Kidney (tissue), 14 donors: Measurements from ENCODE around the gene RALGAPB. TPM values are rescaled to one million over a fixed set of nuclear protein-coding genes. Genes with fewer than 3 reads are reported as not detected.
"Not testable (repeated sequence)": the region's sequence is repeated elsewhere in the genome, so short reads cannot be mapped to it uniquely, and the experiment has no call there.

Experiments used
- DNase-seq, 5 donors: peaks; one replicate each; pipeline ENCODE4 v3.0.0-alpha.2; 2013 to 2020
- FAIRE-seq: peaks from 2 replicates; lab custom pipeline; 2012; peaks lifted over from hg19 to GRCh38; lab: Jason Lieb, UNC
- H3K27ac ChIP-seq, 2 donors: one replicate each; pipeline ENCODE4 v1.7.0; 2013; ENCODE audit warnings: low read depth in 2 of 2, low read length in 2 of 2, inconsistent platforms in 1 of 2
- H3K27me3 ChIP-seq: one replicate; pipeline ENCODE4 v1.7.1; 2013; ENCODE audit warnings: low read length, inconsistent platforms; ENCODE audit not compliant: control insufficient read depth, insufficient read depth
- H3K36me3 ChIP-seq, 3 donors: one replicate each; pipeline versions ENCODE4 v1.7.0 to v1.7.1; 2013; ENCODE audit warnings: low read length in 3 of 3, control low read depth in 1 of 3, inconsistent platforms in 1 of 3; ENCODE audit not compliant: insufficient read depth in 3 of 3, control insufficient read depth in 2 of 3
- H3K4me1 ChIP-seq, 3 donors: one replicate each; pipeline versions ENCODE4 v1.7.0 to v1.7.1; 2013; ENCODE audit warnings: low read length in 3 of 3, inconsistent platforms in 1 of 3, low read depth in 1 of 3; ENCODE audit not compliant: control insufficient read depth in 2 of 3, insufficient read depth in 2 of 3
- H3K4me3 ChIP-seq, 3 donors: one replicate each; pipeline versions ENCODE4 v1.7.0 to v1.8.1; 2013; ENCODE audit warnings: low read length in 3 of 3, control low read depth in 1 of 3, inconsistent platforms in 1 of 3
- H3K9ac ChIP-seq, 3 donors: one replicate each; pipeline versions ENCODE4 v1.7.0 to v1.7.1; 2013; ENCODE audit warnings: low read length in 3 of 3, control low read depth in 1 of 3, inconsistent platforms in 1 of 3
- H3K9me3 ChIP-seq, 3 donors: one replicate each; pipeline versions ENCODE4 v1.7.0 to v1.7.1; 2013; ENCODE audit warnings: low read length in 3 of 3, control low read depth in 1 of 3, inconsistent platforms in 1 of 3; ENCODE audit not compliant: control insufficient read depth in 2 of 3, insufficient read depth in 1 of 3
- CTCF ChIP-seq: IDR thresholded peaks from 3 replicates; pipeline ENCODE4 v1.5.1; 2012; ENCODE audit warnings: mild to moderate bottlenecking, moderate library complexity, borderline replicate concordance; ENCODE audit not compliant: insufficient read depth; ENCODE audit errors: extremely low read depth
- intact Hi-C: fragments of 100-400 bp; cut with DNase I; formaldehyde crosslinking; loops from one replicate; pipeline ENCODE4 v1.11.1; 2022
- polyA plus RNA-seq: library from polyadenylated mRNA; stranded (reverse); fragments of 350-450 nt; fragmentation: Illumina TruSeq; extraction: RNeasy Lipid Tissue Mini Kit (QIAGEN cat#74804); gene quantifications from one replicate; pipeline ENCODE4 v1.2.3, GENCODE V29; 2014; ENCODE audit warnings: low read depth, low replicate concordance; ENCODE audit not compliant: insufficient read depth
- total RNA-seq: library from RNA; stranded (reverse); fragmentation: NEBNext Ultra II Directional; extraction: Animal tissue kit (Norgen Biotek cat#: 25700); gene quantifications from one replicate; pipeline ENCODE4 v1.2.1, GENCODE V29; 2021
- donor health status: control.
- donor health status: control.
- donor health status: control.
- donor health status: control.
- donor health status: control.
- donor health status: DM: yes; HTN: yes; CAD: no.
- donor health status: Normal renal cell carcinoma (clear cell type).

RALGAPB gene
- total and polyA plus RNA-seq, 2 donors from 2014 or later, result 9.4 to 43.3 TPM

GRCh38 chr20:38429301-38429700 is 43.3 kb upstream of the RALGAPB start:
- Histone ChIP-seq H3K4me3 (no peak overlapping the region), H3K36me3 (peaks cover 12 to 79% (median 57%) of the 10 kb centered on the region in 3 donors), H3K27ac (no peak overlapping the region), H3K4me1 (peaks cover 0 to 3% (median 0%) of the 10 kb centered on the region in 3 donors), H3K9me3 (peaks cover 0 to 3% (median 0%) of the 10 kb centered on the region in 3 donors), H3K9ac (no peak overlapping the region), H3K27me3 (no peaks in the 10 kb centered on the region)
- DNase-seq, result no peak
- no peak for FAIRE-seq
- no peak for TF ChIP-seq CTCF
- intact Hi-C loops, result no loop called here

GRCh38 chr20:38430679-38431325 is 41.8 kb upstream of the RALGAPB start:
- Histone ChIP-seq H3K4me1 (peaks cover 0 to 3% (median 0%) of the 10 kb centered on the region in 3 donors), H3K27ac (no peak overlapping the region), H3K9me3 (peaks cover 0 to 3% (median 0%) of the 10 kb centered on the region in 3 donors), H3K36me3 (peaks cover 12 to 64% (median 44%) of the 10 kb centered on the region in 3 donors), H3K9ac (no peak overlapping the region), H3K27me3 (no peaks in the 10 kb centered on the region), H3K4me3 (no peak overlapping the region)
- TF ChIP-seq CTCF, result no peak
- intact Hi-C loops, result no loop called here
- DNase-seq (no peak), FAIRE-seq (no peak)

- TF ChIP-seq CTCF, result no peak
- H3K27ac ChIP-seq, result no peak overlapping the region
- no peak overlapping the region for H3K9ac ChIP-seq
- FAIRE-seq, result no peak
- DNase-seq, result no peak
- peaks cover 0 to 3% (median 0%) of the 10 kb centered on the region in 3 donors for H3K9me3 ChIP-seq
- H3K36me3 ChIP-seq, result peaks cover 9 to 50% (median 33%) of the 10 kb centered on the region in 3 donors
- no peak overlapping the region for H3K4me3 ChIP-seq
- intact Hi-C loops, result no loop called here
- no peaks in the 10 kb centered on the region for H3K27me3 ChIP-seq
- peaks cover 0 to 3% (median 0%) of the 10 kb centered on the region in 3 donors for H3K4me1 ChIP-seq
Measured at GRCh38 chr20:38432292-38432691, 40.4 kb upstream of the RALGAPB start.

GRCh38 chr20:38432870-38433269 is 39.8 kb upstream of the RALGAPB start:
- FAIRE-seq, H3K4me1 ChIP-seq, H3K9ac ChIP-seq, H3K27ac ChIP-seq, intact Hi-C loops, H3K4me3 ChIP-seq, H3K27me3 ChIP-seq, DNase-seq, H3K9me3 ChIP-seq: not testable (repeated sequence)
- peaks cover 9 to 44% (median 31%) of the 10 kb centered on the region in 3 donors for H3K36me3 ChIP-seq
